Esophagus squamous epithelium (tissue), 4 donors: ENCODE measurements around the gene PRKCB.

Source experiments
- CTCF ChIP-seq, 6 experiments: fragments of 450-650 bp in 4 of 6; fragments of 200-600 bp in 2 of 6; sonication (generic) in 2 of 6; IDR thresholded peaks; one replicate each; pipeline ENCODE4 v1.5.1; 2016 to 2019; ENCODE audit warnings: antibody characterized with exemption in 6 of 6, mild to moderate bottlenecking in 4 of 6, moderate library complexity in 4 of 6
- POLR2A ChIP-seq, 4 donors: fragments of 450-650 bp; IDR thresholded peaks; one replicate each; pipeline ENCODE4 v1.6.1; 2017; ENCODE audit warnings: antibody characterized with exemption in 4 of 4, mild to moderate bottlenecking in 4 of 4, moderate library complexity in 3 of 4

GRCh38 chr16:24150282-24150681, 314.5 kb downstream of the PRKCB start:
- TF ChIP-seq CTCF (IDR thresholded peaks at IDR 0.05) (no peak), POLR2A (IDR thresholded peaks at IDR 0.05) (no peak)
